Central memory CD8-positive, alpha-beta T cell (primary cell): Measurements from ENCODE around the gene FXYD3.

Experiments used
- ATAC-seq: fragments of 150-1000 bp; cut with Tn5 transposase; replicated peaks from 2 replicates; pipeline ENCODE4 v1.10.0; 2022; ENCODE audit warnings: mild to moderate bottlenecking, moderate FRiP score, moderate number of reproducible peaks; ENCODE audit not compliant: poor library complexity, severe bottlenecking; ENCODE audit errors: extremely low read depth
- DNase-seq, 2 donors: peaks; one replicate each; pipeline ENCODE4 v3.0.0; 2021; ENCODE audit warnings: low spot score in 2 of 2
- H3K27ac Mint-ChIP-seq: one replicate; pipeline ENCODE4 v1.8.0; 2022; ENCODE audit warnings: low read depth, mild to moderate bottlenecking, moderate library complexity, mixed read lengths
- H3K27me3 Mint-ChIP-seq: one replicate; pipeline ENCODE4 v1.8.0; 2022; ENCODE audit warnings: mixed read lengths
- H3K36me3 Mint-ChIP-seq: one replicate; pipeline ENCODE4 v1.8.0; 2022; ENCODE audit warnings: mild to moderate bottlenecking, moderate library complexity, mixed read lengths; ENCODE audit not compliant: insufficient read depth
- H3K4me1 Mint-ChIP-seq: one replicate; pipeline ENCODE4 v1.8.0; 2022; ENCODE audit warnings: mixed read lengths
- H3K4me3 Mint-ChIP-seq: one replicate; pipeline ENCODE4 v1.8.0; 2022; ENCODE audit warnings: mild to moderate bottlenecking, moderate library complexity, mixed read lengths
- H3K9me3 Mint-ChIP-seq: one replicate; pipeline ENCODE4 v1.8.0; 2022; ENCODE audit warnings: mixed read lengths

FXYD3 gene

DNA sequence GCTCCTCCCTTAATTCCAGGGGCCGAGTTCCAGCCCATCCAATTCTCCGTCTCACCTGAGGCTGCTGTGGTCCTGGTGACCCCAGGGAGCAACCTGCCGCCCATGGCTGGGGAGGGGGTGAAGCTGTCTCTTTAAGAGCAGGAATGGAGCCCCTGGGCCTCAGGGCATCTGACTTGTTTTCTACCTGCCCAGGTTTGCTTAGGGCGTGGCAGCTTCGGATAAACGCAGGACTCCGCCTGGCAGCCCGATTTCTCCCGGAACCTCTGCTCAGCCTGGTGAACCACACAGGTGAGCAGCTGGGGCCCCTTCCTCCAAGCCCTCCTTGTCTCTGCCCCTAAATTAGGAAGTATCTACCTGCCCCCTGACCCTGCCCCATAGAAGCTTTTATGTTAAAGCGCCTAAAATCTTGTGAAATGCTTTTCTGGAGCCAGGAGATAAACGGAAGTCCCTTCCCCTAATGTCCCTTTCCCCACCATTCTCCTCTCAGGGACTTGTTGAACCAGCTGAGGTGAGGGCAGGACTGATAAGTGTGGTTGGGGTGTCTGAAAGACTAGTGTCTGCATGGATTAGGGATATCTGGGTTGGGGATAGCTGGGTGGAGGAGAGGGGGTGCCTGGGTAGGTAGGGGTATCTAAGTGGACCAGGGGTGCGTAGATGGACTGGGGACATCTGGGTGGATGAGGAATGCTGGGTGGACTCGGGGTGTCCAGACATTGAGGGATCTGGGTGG, 614 bp downstream of the FXYD3 start:
- Mint-ChIP-seq H3K4me3 (no peak overlapping the region), H3K9me3 (no peaks in the 10 kb centered on the region), H3K36me3 (no peaks in the 10 kb centered on the region), H3K27ac (no peak overlapping the region), H3K4me1 (peaks cover 8% of the 10 kb centered on the region), H3K27me3 (peaks cover 10% of the 10 kb centered on the region)
- ATAC-seq (no peak), DNase-seq (no peak)

DNA sequence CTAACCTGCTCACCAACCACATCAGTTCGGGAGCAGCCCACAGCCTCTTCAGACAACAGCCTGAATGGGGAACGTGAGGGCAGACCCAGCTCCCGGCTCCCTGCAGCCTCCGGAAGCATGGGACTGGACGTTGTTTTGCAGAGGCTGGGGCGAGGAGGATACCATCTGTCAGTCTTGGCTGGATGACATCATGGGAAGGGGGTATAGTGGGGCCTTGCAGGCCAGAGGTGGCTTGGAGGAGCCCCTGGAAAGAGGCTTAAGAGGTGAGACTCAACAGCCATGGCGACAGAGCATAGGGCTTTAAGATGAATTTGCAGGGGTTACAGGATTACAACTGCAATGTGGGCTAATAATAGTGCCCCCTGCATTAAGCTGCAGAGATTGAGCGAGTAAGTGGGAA, 1.5 kb downstream of the FXYD3 start:
- Mint-ChIP-seq H3K4me1 (peaks cover 8% of the 10 kb centered on the region), H3K27ac (no peak overlapping the region), H3K9me3 (no peaks in the 10 kb centered on the region), H3K27me3 (peaks cover 3% of the 10 kb centered on the region), H3K4me3 (no peak overlapping the region), H3K36me3 (no peaks in the 10 kb centered on the region)
- ATAC-seq (no peak), DNase-seq (no peak)

DNA sequence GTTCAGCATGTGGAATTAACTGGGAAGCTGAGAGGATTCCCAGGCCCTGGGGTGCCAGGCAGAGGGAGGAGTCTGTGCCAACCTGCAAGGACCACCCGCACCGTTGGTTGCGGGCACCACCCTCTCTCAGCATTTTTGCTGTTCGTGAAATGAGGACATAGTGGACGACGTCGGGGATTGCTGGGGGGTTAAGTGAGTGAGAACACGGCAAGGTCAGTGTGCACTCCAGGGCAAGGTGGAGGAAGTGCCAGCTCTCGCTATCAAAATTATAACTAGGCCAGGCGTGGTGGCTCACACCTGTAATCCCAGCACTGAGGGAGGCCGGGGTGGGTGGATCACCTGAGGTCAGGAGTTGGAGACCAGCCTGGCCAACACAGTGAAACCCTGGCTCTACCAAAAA, 2.2 kb downstream of the FXYD3 start:
- H3K4me1 Mint-ChIP-seq = peaks cover 8% of the 10 kb centered on the region
- no peak for DNase-seq
- no peak for ATAC-seq
- H3K27me3 Mint-ChIP-seq = no peaks in the 10 kb centered on the region
- no peaks in the 10 kb centered on the region for H3K9me3 Mint-ChIP-seq
- H3K27ac Mint-ChIP-seq = no peak overlapping the region
- no peaks in the 10 kb centered on the region for H3K36me3 Mint-ChIP-seq
- no peak overlapping the region for H3K4me3 Mint-ChIP-seq

DNA sequence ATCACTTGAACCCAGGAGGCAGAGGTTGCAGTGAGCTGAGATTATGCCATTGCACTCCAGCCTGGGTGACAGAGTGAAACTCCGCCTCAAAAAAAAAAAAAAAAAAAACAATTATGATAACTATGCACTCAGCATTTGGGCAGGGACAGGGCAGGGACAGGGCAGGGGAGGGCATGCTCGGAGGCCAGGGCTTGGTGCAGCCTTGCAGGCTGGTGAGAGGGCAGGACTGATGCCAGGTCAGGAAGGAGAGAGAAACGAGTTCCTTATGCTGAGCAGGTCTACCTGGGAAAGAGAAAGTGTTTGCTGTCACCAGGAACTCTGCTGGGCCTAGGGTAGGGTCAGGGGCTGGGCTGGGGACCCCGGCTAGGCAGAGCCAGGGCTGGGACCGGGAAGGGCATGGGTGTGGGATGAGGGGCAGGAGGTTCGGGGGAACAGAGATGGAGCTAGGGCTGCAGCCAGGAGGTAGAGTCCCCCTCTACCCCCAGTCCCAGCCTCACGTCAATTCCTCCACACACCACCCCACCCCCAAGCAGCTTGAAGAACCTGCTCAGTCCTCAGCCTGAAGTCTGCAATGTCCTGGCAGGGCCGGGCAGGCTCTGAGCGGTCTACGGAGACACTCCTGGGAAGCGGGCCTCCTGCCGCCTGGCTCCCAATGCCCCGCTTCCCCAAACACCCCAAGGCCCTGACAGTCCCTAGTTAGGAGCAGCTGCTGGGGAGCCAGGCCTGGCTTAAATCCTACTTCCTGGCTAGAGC, 2.8 kb downstream of the FXYD3 start:
- Mint-ChIP-seq H3K27ac (no peak overlapping the region), H3K9me3 (no peaks in the 10 kb centered on the region), H3K36me3 (no peaks in the 10 kb centered on the region), H3K27me3 (no peaks in the 10 kb centered on the region), H3K4me3 (no peak overlapping the region), H3K4me1 (peaks cover 8% of the 10 kb centered on the region)
- ATAC-seq (no peak), DNase-seq (no peak)

DNA sequence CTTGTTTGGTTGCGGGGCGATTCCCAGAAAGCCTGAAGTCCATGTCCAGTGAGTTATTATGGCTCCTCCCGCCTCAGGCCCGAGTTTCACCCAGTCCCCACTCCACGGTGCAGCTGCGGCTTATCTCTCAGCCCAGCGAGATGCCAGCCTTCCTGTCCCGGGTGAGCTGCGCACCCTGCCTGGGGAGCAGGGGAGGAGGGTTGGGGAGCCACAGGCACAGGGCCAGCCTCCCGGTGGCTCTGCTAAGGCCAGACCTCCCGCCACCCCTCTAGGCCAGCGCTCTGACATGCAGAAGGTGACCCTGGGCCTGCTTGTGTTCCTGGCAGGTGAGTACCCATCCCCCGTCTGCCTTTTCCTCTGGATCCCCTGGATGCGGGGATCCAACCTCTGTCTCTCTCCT, 3.5 kb downstream of the FXYD3 start:
- H3K9me3 Mint-ChIP-seq = no peaks in the 10 kb centered on the region
- DNase-seq (no peak), ATAC-seq (no peak)
- H3K27me3 Mint-ChIP-seq = no peaks in the 10 kb centered on the region
- peaks cover 11% of the 10 kb centered on the region for H3K4me1 Mint-ChIP-seq
- no peak overlapping the region for H3K4me3 Mint-ChIP-seq
- peak overlapping the region; percentile 42 for H3K27ac Mint-ChIP-seq
- no peaks in the 10 kb centered on the region for H3K36me3 Mint-ChIP-seq

DNA sequence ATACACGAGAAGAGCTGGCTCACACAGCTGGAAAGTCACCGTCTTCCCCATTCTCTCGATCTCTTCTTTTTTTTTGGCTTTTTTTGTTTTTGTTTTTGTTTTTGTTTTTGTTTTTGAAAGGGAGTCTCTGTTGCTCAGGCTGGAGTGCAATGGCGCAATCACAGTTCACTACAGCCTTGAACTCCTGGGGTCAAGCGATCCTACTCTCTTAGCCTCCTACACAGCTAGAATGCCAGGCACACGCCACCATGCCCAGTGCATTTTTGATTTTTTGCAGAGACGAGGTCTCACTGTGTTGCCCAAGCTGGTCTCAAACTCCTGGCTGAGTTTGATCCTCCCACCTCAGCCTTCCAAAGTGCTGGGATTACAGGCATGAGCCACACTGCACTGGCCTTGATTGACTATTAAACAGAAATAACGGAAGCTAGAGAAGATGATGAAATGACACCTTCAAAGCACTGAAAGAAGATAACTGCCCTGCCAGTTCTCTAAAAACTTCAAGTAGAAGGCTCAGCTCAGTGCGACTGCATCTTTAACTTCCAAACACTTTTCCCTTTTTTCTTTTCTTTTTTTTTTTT, 4.0 kb downstream of the FXYD3 start:
- Mint-ChIP-seq H3K36me3 (peaks cover 2% of the 10 kb centered on the region), H3K27ac (peak overlapping the region; percentile 42), H3K27me3 (no peaks in the 10 kb centered on the region), H3K4me1 (peaks cover 13% of the 10 kb centered on the region), H3K4me3 (no peak overlapping the region), H3K9me3 (no peaks in the 10 kb centered on the region)
- DNase-seq (no peak), ATAC-seq (no peak)

DNA sequence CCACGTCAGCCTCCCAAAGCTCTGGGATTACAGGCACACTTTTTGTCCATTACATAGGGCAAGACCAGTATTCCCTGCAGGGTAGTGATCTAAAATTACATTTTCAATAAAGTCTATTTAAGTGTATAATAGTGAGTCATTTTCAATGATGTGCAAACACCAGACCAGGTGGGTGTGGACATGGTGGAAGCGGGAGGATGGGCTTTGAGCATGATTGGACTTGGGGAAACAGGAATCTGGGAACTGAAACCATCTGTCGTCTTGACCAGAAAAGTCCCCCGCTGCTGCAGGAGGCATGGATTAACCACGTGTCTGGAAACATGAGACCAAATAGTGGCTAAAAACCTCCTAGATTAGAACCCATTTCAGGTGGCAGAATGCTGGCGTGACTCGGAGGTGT, 4.9 kb downstream of the FXYD3 start:
- Mint-ChIP-seq H3K27ac (no peak overlapping the region), H3K36me3 (peaks cover 2% of the 10 kb centered on the region), H3K9me3 (no peaks in the 10 kb centered on the region), H3K4me1 (peaks cover 13% of the 10 kb centered on the region), H3K4me3 (no peak overlapping the region), H3K27me3 (no peaks in the 10 kb centered on the region)
- DNase-seq = no peak
- no peak for ATAC-seq

DNA sequence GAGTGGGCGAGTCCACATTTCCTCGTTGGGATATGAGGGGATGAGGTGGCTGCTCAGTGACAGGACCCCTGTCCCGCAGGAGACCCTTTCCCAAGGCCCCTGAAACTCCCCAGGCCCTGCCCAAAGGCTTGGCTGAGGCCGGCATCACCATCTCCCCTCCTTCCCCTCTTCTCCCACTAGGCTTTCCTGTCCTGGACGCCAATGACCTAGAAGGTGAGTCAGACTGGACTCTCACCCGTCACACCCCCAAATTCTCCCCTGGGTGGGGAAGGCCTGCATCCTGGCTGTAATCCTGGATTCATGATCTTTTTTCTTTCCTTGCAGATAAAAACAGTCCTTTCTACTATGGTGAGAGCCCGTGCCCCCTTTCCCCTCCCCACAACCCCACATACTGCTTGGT, 5.3 kb downstream of the FXYD3 start:
- DNase-seq (no peak), ATAC-seq (no peak)
- H3K36me3 Mint-ChIP-seq = peaks cover 4% of the 10 kb centered on the region
- H3K27ac Mint-ChIP-seq = no peak overlapping the region
- H3K9me3 Mint-ChIP-seq = no peaks in the 10 kb centered on the region
- no peaks in the 10 kb centered on the region for H3K27me3 Mint-ChIP-seq
- peaks cover 13% of the 10 kb centered on the region for H3K4me1 Mint-ChIP-seq
- no peak overlapping the region for H3K4me3 Mint-ChIP-seq

DNA sequence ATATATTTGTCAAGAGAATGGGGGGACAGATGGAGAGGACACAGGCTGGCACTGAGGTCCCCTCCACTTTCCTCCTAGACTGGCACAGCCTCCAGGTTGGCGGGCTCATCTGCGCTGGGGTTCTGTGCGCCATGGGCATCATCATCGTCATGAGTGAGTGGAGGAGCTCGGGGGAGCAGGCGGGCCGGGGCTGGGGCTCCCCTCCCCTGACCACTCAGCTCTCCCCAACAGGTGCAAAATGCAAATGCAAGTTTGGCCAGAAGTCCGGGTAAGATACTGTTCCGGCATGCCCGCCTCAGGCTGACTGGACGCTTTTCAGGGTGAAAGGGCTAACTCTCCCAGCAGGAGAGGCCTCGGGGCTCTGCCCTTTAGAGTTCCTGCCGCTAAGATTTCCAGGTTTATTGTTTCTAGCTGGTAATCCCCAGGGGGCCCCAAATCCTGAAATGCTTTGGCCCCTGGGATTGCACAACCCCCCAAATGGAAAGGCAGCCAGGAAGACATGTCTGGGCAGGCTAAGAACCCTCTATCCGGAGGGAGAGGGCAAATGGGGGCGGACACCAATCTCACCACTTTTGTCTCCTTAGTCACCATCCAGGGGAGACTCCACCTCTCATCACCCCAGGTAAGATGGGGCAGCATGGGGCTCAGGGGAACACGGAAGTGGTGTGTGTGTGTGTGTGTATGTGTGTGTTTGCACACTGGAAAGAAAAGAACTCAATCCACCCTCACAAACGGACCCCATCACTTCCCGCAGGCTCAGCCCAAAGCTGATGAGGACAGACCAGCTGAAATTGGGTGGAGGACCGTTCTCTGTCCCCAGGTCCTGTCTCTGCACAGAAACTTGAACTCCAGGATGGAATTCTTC, 7.3 kb downstream of the FXYD3 start:
- no peak for ATAC-seq

DNA sequence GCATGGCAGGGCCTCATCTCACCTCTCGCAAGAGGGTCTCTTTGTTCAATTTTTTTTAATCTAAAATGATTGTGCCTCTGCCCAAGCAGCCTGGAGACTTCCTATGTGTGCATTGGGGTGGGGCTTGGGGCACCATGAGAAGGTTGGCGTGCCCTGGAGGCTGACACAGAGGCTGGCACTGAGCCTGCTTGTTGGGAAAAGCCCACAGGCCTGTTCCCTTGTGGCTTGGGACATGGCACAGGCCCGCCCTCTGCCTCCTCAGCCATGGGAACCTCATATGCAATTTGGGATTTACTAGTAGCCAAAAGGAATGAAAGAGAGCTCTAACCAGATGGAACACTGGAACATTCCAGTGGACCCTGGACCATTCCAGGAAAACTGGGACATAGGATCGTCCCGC, 8.0 kb downstream of the FXYD3 start:
- no peaks in the 10 kb centered on the region for H3K9me3 Mint-ChIP-seq
- no peak for DNase-seq
- no peaks in the 10 kb centered on the region for H3K27me3 Mint-ChIP-seq
- no peak for ATAC-seq
- peaks cover 4% of the 10 kb centered on the region for H3K36me3 Mint-ChIP-seq
- H3K4me1 Mint-ChIP-seq = peaks cover 13% of the 10 kb centered on the region
- no peak overlapping the region for H3K27ac Mint-ChIP-seq
- H3K4me3 Mint-ChIP-seq = peak overlapping the region; percentile 87

More for the DNA sequence above, 7.3 kb downstream of the FXYD3 start:
- no peak for DNase-seq
- H3K9me3 Mint-ChIP-seq = no peaks in the 10 kb centered on the region
- H3K27me3 Mint-ChIP-seq = no peaks in the 10 kb centered on the region
- H3K36me3 Mint-ChIP-seq = peaks cover 4% of the 10 kb centered on the region
- no peak overlapping the region for H3K27ac Mint-ChIP-seq
- H3K4me1 Mint-ChIP-seq = peaks cover 13% of the 10 kb centered on the region
- no peak overlapping the region for H3K4me3 Mint-ChIP-seq

DNA sequence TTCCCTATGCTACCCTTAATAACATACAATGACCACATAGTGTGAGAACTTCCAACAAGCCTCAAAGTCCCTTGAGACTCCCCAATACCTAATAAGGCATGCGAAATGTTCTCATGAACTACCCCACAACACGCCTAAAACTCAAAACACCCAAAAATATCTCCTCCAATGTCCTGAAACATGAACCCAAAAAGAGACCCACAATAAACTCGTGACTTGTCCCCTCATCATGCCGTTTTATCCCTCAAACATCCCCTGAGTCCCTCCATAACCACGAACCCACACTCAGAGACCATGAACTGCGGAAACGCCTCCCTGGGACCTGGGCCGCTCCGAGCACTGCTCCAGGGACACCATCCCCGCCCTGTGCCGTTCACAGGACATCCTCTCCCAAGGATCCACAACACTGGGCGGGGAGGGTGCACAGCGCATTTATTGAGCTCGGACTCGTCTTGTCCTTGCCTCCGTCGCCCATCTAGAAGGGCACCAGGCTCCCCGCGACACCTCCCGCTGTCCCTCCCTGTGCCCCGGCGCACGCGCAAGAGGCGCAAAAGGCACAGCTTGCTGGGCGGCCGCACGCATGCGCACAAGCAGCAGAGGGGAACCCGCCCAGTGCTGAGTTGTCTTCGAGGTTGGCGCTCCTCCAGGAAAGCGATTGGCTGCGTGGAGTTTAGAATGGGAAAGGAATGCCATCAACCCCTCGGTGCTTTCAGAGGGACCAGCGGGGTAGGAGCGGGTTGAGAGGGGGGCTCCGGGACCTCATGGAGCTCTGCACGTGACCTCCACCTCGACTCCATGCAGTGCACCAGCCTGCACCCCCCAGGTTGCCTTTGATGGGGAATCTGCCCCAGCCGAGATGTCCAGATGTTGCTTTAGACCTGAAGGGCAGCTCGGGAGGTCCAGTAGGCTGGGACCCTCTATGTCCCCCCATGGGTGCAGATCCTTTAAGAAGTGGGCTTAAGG, 8.8 kb downstream of the FXYD3 start:
- DNase-seq (peak; percentile 57 to 64), ATAC-seq (peak; percentile 87)
- Mint-ChIP-seq H3K27ac (peak overlapping the region; percentile 85), H3K27me3 (no peaks in the 10 kb centered on the region), H3K36me3 (peaks cover 4% of the 10 kb centered on the region), H3K4me3 (peak overlapping the region; percentile 87), H3K4me1 (peaks cover 13% of the 10 kb centered on the region), H3K9me3 (no peaks in the 10 kb centered on the region)
